HepG2 (cell line): ENCODE measurements around the gene FLOT2. TPM values are rescaled to one million over a fixed set of nuclear protein-coding genes. Genes with fewer than 3 reads are reported as not detected.
A peak's percentile ranks its signal among the peaks of the same experiment; 100 is the strongest.

Experiments
- ATAC-seq: fragments of 200-7000 bp; cut with Tn5 transposase; 3 replicates; pipeline ENCODE4 v1.9.1; 2020; ENCODE audit warnings: mild to moderate bottlenecking, moderate library complexity
- BruUV-seq: library from RNA; stranded (reverse); fragments of 400-500 nt; replicated peaks from 2 replicates; lab custom pipeline; 2021; lab: Mats Ljungman, UMichigan
- CTCF ChIA-PET: fragments of 300-600 bp; formaldehyde crosslinking; extraction: SDS; loops from one replicate; lab custom pipeline; 2021; ENCODE audit warnings: low total read pairs, inconsistent platforms, low intra/inter-chr PET ratio; lab: Yijun Ruan, JAX
- POLR2A ChIA-PET: fragments of 350-600 bp; sonication (Branson Sonifier 250); formaldehyde crosslinking; loops from one replicate; lab custom pipeline; 2020; ENCODE audit warnings: antibody characterized with exemption, inconsistent platforms; lab: Yijun Ruan, JAX
- DNase-seq: peaks from one replicate; pipeline ENCODE4 v3.0.0-alpha.2; 2015; ENCODE audit warnings: low spot score
- FAIRE-seq: peaks from 3 replicates; lab custom pipeline; 2011; peaks lifted over from hg19 to GRCh38; lab: Jason Lieb, UNC
- H2AFZ ChIP-seq: one replicate; pipeline ENCODE4 v1.6.1; 2011; ENCODE audit warnings: low read length, inconsistent platforms
- H3K27ac ChIP-seq: fragments of 300-600 bp; 3 replicates; pipeline ENCODE4 v1.8.0; 2011; ENCODE audit warnings: mixed run types, mild to moderate bottlenecking, mixed read lengths, low read length, inconsistent platforms; ENCODE audit not compliant: insufficient read depth; ENCODE audit errors: extremely low read length
- H3K27me3 ChIP-seq, 2 experiments: fragments of 200-600 bp in 1 of 2; 2 replicates in 1 of 2; 3 replicates in 1 of 2; pipeline versions ENCODE4 v1.6.0 to v1.8.0; 2011; ENCODE audit warnings: low read length in 2 of 2, mild to moderate bottlenecking in 2 of 2, moderate library complexity in 2 of 2, inconsistent platforms in 1 of 2; ENCODE audit not compliant: insufficient read depth in 2 of 2, control insufficient read depth in 1 of 2
- H3K36me3 ChIP-seq, 2 experiments: fragments of 200-600 bp in 1 of 2; replicated peaks in 1 of 2; 2 replicates in 1 of 2; 3 replicates in 1 of 2; pipeline versions ENCODE4 v1.5.1 to v1.8.0; 2011; ENCODE audit warnings: low read length in 2 of 2, inconsistent platforms in 1 of 2; ENCODE audit not compliant: insufficient read depth in 2 of 2, control insufficient read depth in 1 of 2
- H3K4me1 ChIP-seq: 2 replicates; pipeline ENCODE4 v1.5.1; 2012; ENCODE audit warnings: low read length, inconsistent platforms; ENCODE audit not compliant: insufficient read depth
- H3K4me2 ChIP-seq: 2 replicates; pipeline ENCODE4 v1.6.0; 2011; ENCODE audit warnings: low read depth, low read length, inconsistent platforms
- H3K4me3 ChIP-seq, 3 experiments: fragments of 200-600 bp in 1 of 3; sonication (generic), shearing (Covaris generic) in 1 of 3; replicated peaks in 1 of 3; 2 replicates each; pipeline ENCODE4 v1.5.1; 2011 to 2016; ENCODE audit warnings: low read length in 3 of 3, inconsistent platforms in 2 of 3, low read depth in 2 of 3, mild to moderate bottlenecking in 2 of 3, control low read depth in 1 of 3, mixed read lengths in 1 of 3; ENCODE audit not compliant: insufficient read depth in 1 of 3
- H3K79me2 ChIP-seq: one replicate; pipeline ENCODE4 v1.6.1; 2011; ENCODE audit warnings: low read length, inconsistent platforms; ENCODE audit not compliant: insufficient read depth
- H3K9ac ChIP-seq: 2 replicates; pipeline ENCODE4 v1.6.0; 2011; ENCODE audit warnings: mild to moderate bottlenecking, low read depth, low read length, inconsistent platforms; ENCODE audit not compliant: insufficient read depth
- H3K9me3 ChIP-seq: 2 replicates; pipeline ENCODE4 v1.5.1; 2012; ENCODE audit warnings: mild to moderate bottlenecking, low read length
- H4K20me1 ChIP-seq: 2 replicates; pipeline ENCODE4 v1.6.0; 2011; ENCODE audit warnings: inconsistent platforms, mild to moderate bottlenecking, low read length, moderate library complexity; ENCODE audit not compliant: insufficient read depth
- GLI4 ChIP-seq: sonication (generic); formaldehyde crosslinking; IDR thresholded peaks from 2 replicates; pipeline ENCODE4 v1.5.1; 2020; ENCODE audit warnings: missing genetic modification reagents, mild to moderate bottlenecking, moderate library complexity, borderline replicate concordance
- HMGXB4 ChIP-seq, 2 experiments: sonication (generic) in 1 of 2; formaldehyde crosslinking in 1 of 2; IDR thresholded peaks; 2 replicates each; pipeline versions ENCODE4 v1.4.0 to v1.6.1; 2018 to 2020; ENCODE audit warnings: missing genetic modification reagents in 2 of 2, borderline replicate concordance in 1 of 2, low read depth in 1 of 2, mild to moderate bottlenecking in 1 of 2, missing biosample characterization in 1 of 2
- KDM3A ChIP-seq: IDR thresholded peaks from 2 replicates; pipeline ENCODE4 v1.6.1; 2018; ENCODE audit warnings: low read depth, missing compliant biosample characterization
- KLF13 ChIP-seq: sonication (generic); formaldehyde crosslinking; IDR thresholded peaks from 2 replicates; pipeline ENCODE4 v1.4.0; 2020; ENCODE audit warnings: mild to moderate bottlenecking, missing genetic modification reagents
- NFAT5 ChIP-seq: sonication (generic); formaldehyde crosslinking; IDR thresholded peaks from 2 replicates; pipeline ENCODE4 v1.4.0; 2020; ENCODE audit warnings: missing genetic modification reagents
- RFX5 ChIP-seq: IDR thresholded peaks from 2 replicates; pipeline ENCODE4 v1.6.1; 2011; ENCODE audit warnings: low read depth, low read length, improper control_type of control experiment
- SP4 ChIP-seq: sonication (generic); formaldehyde crosslinking; IDR thresholded peaks from 2 replicates; pipeline ENCODE4 v1.8.1; 2023; ENCODE audit warnings: mild to moderate bottlenecking, missing genetic modification reagents
- ZNF629 ChIP-seq: sonication (generic); formaldehyde crosslinking; conservative IDR thresholded peaks from 2 replicates; pipeline ENCODE4 v1.5.0; 2020; ENCODE audit warnings: missing genetic modification reagents
- WGBS: methylation state at CpG from one replicate; pipeline ENCODE4 v1.1.6; 2017; ENCODE audit warnings: low lambda C conversion rate; 5-methylcytosine and 5-hydroxymethylcytosine counted together
- in situ Hi-C: cut with HindIII; loops from 2 replicates; pipeline ENCODE4 v1.10.0; 2017; ENCODE audit warnings: low pct_unique_long_range_greater_than_20kb; ENCODE audit not compliant: extremely low pct_ligation_motif_present
- intact Hi-C: fragments of 100-400 bp; cut with micrococcal nuclease; formaldehyde crosslinking; loops from one replicate; pipeline ENCODE4 v1.10.0; 2022; ENCODE audit not compliant: unreplicated experiment
- polyA plus RNA-seq, 8 experiments: library from polyadenylated mRNA; depleted of rRNA in 3 of 8; stranded (reverse) in 7 of 8; unstranded in 1 of 8; fragments of >200 nt; fragmentation: Illumina TruSeq in 4 of 8; extraction: Trizol in 4 of 8; gene quantifications; 2 replicates each; pipeline versions ENCODE4 v1.2.1 to v1.2.3, GENCODE V29; 2011 to 2016; ENCODE audit warnings: low read depth in 4 of 8, missing spikeins in 1 of 8, mixed read lengths in 1 of 8; ENCODE audit not compliant: insufficient read depth in 1 of 8
- total RNA-seq, 5 experiments: library from RNA; depleted of rRNA; stranded (reverse); fragments of >200 nt; fragmentation: Illumina TruSeq; extraction: Trizol; gene quantifications; 2 replicates each; pipeline ENCODE4 v1.2.3, GENCODE V29; 2016; ENCODE audit warnings: low read depth in 1 of 5
- TF ChIP-seq, protein P1 (sequence below): IDR thresholded peaks from 2 replicates; pipeline ENCODE4 v1.6.1; 2016; ENCODE audit warnings: low read depth, borderline replicate concordance

The FLOT2 gene
- total and polyA plus RNA-seq, 2 of the 13 experiments (the other 11 are each of a cell fraction or from before 2014, with no cell fraction given), result 54.3 to 54.5 TPM

GRCh38 chr17:28880572-28880945 is 17.0 kb downstream of the FLOT2 start:
- Histone ChIP-seq H3K36me3 (peaks cover 26 to 59% of the 10 kb centered on the region in 2 experiments), H3K9me3 (no peaks in the 10 kb centered on the region), H3K4me1 (no peaks in the 10 kb centered on the region), H3K9ac (no peak overlapping the region), H3K27me3 (no peaks in the 10 kb centered on the region), H3K27ac (no peak overlapping the region), H4K20me1 (no peaks in the 10 kb centered on the region), H3K4me2 (no peak overlapping the region), H2AFZ (no peak overlapping the region), H3K4me3 (no peak overlapping the region)
- ChIA-PET POLR2A (no interaction called here), CTCF (no interaction called here)
- intact Hi-C loops, result no loop called here
- BruUV-seq, result no TSS peak
- no peak for DNase-seq
- 90% methylated on average over 6 of the region's 10 CpGs for WGBS
- in situ Hi-C loops, result loop anchor here (10.0 to 25.0 kb wide), 2 partner anchors 116 to 243 kb away; partner anchors contain the start of gene BLTP2
- no peak for TF ChIP-seq RFX5
- TF ChIP-seq KLF13 (CRISPR knock-in tag), result no peak
- no peak for TF ChIP-seq SP4 (CRISPR knock-in tag)
- TF ChIP-seq KDM3A (CRISPR knock-in tag), result no peak
- TF ChIP-seq, protein P1, sequence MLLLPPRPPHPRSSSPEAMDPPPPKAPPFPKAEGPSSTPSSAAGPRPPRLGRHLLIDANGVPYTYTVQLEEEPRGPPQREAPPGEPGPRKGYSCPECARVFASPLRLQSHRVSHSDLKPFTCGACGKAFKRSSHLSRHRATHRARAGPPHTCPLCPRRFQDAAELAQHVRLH, result no peak
- no peak for TF ChIP-seq GLI4 (CRISPR knock-in tag)
- TF ChIP-seq, all 625 proteins: peak for 0
- no peak for ATAC-seq
- FAIRE-seq, result no peak
- H3K79me2 ChIP-seq, result no peaks in the 10 kb centered on the region

GRCh38 chr17:28879886-28880571 is 17.5 kb downstream of the FLOT2 start:
- H3K4me3 ChIP-seq, result no peak overlapping the region
- no peak overlapping the region for H3K27ac ChIP-seq
- TF ChIP-seq NFAT5 (CRISPR knock-in tag), result no peak
- no peak for TF ChIP-seq HMGXB4 (CRISPR knock-in tag; IDR thresholded peaks at IDR 0.05; ENCODE audit: borderline replicate concordance in 1 of 2, low read depth in 1 of 2)
- TF ChIP-seq ZNF629 (CRISPR knock-in tag), result no peak
- TF ChIP-seq, all 625 proteins: peak for 0
- Histone ChIP-seq H4K20me1 (no peaks in the 10 kb centered on the region), H3K36me3 (peaks cover 26 to 54% of the 10 kb centered on the region in 2 experiments), H3K27me3 (no peaks in the 10 kb centered on the region), H3K4me2 (no peak overlapping the region), H3K9me3 (no peaks in the 10 kb centered on the region), H3K79me2 (no peaks in the 10 kb centered on the region), H2AFZ (no peak overlapping the region), H3K9ac (no peak overlapping the region), H3K4me1 (no peaks in the 10 kb centered on the region)
- in situ Hi-C loops (loop anchor here (10.0 to 25.0 kb wide), 2 partner anchors 115 to 243 kb away; partner anchors contain the start of gene BLTP2), intact Hi-C loops (loop anchor here (1.0 kb wide), 1 partner anchor 117 kb away; no protein-coding TSS in a partner anchor)
- ATAC-seq, result no peak
- WGBS, result 84% methylated on average over 9 of the region's 9 CpGs
- FAIRE-seq, result no peak
- CTCF ChIA-PET, result interaction anchor here (1.9 to 2.4 kb wide), 2 partner anchors 23 to 116 kb away, joined by 6 to 20 read pairs; partner anchors contain the start of gene DHRS13
- TSS peak; percentile 51 for BruUV-seq
- POLR2A ChIA-PET, result interaction anchor here (1.2 to 1.4 kb wide), 2 partner anchors 12 to 22 kb away, joined by 3 to 5 read pairs; no protein-coding TSS in a partner anchor
- no peak for DNase-seq
